GM12891 (cell line): ENCODE measurements around the gene FAM187B.

ENCODE experiments used
- DNase-seq: peaks from one replicate; pipeline ENCODE4 v3.0.0; 2011; ENCODE audit warnings: low spot score; ENCODE audit not compliant: insufficient read length
- FAIRE-seq: peaks from 2 replicates; lab custom pipeline; 2011; peaks lifted over from hg19 to GRCh38; lab: Jason Lieb, UNC
- PAX5 ChIP-seq: IDR thresholded peaks from 2 replicates; pipeline ENCODE4 v1.6.1; 2011; ENCODE audit warnings: low read length, moderate library complexity, mild to moderate bottlenecking; ENCODE audit not compliant: insufficient read depth, severe bottlenecking
- POLR2A ChIP-seq: IDR thresholded peaks from 2 replicates; pipeline ENCODE4 v1.6.1; 2011; ENCODE audit warnings: low read depth, low read length, control low read depth
- POLR2AphosphoS5 ChIP-seq: IDR thresholded peaks from 2 replicates; pipeline ENCODE4 v1.6.1; 2011; ENCODE audit warnings: low read depth, low read length, control low read depth
- POU2F2 ChIP-seq: IDR thresholded peaks from 2 replicates; pipeline ENCODE4 v1.6.1; 2011; ENCODE audit warnings: low read depth, mild to moderate bottlenecking, control low read depth, low read length, moderate library complexity
- SPI1 ChIP-seq: IDR thresholded peaks from 2 replicates; pipeline ENCODE4 v1.6.1; 2011; ENCODE audit warnings: low read depth, low read length, control low read depth
- TAF1 ChIP-seq: IDR thresholded peaks from 2 replicates; pipeline ENCODE4 v1.6.1; 2011; ENCODE audit warnings: low read depth, low read length, control low read depth

Gene FAM187B

GRCh38 chr19:35236638-35237400 is 8.3 kb upstream of the FAM187B start:
- FAIRE-seq (no peak), DNase-seq (no peak)
- TF ChIP-seq SPI1: no peak
- no peak for TF ChIP-seq POLR2AphosphoS5
- TF ChIP-seq PAX5: no peak
- TF ChIP-seq POU2F2: no peak
- TF ChIP-seq TAF1: no peak
- no peak for TF ChIP-seq POLR2A

- TF ChIP-seq SPI1: no peak
- TF ChIP-seq POLR2AphosphoS5: no peak
- TF ChIP-seq POU2F2: no peak
- DNase-seq (no peak), FAIRE-seq (no peak)
Observed at GRCh38 chr19:35232912-35233311, 4.4 kb upstream of the FAM187B start.

- no peak for FAIRE-seq
Observed at GRCh38 chr19:35231956-35232645, 3.6 kb upstream of the FAM187B start.

DNA sequence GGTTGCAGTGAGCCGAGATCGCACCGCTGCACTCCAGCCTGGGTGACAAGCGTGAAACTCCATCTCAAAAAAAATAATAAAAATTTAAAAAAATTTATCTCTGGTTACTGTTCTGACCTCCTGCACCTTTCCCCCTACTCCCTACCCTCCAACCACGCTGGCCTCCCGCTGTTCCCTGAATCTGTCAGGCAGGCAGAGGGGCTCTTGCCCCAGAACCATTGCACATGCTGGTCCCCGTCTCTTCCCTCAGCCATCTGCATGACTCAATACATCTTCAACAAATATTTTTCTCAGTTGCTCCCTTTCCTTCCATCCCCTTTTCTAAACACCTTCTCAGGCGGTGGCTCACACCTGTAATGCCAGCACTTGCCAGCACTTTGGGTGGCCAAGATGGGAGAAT is 1.1 kb upstream of the FAM187B start:
- DNase-seq: no peak
- no peak for FAIRE-seq
- TF ChIP-seq POU2F2 (no peak), SPI1 (no peak), POLR2A (no peak), TAF1 (no peak), PAX5 (no peak), POLR2AphosphoS5 (no peak)

More at GRCh38 chr19:35231956-35232645, 3.6 kb upstream of the FAM187B start:
- no peak for DNase-seq
- TF ChIP-seq POLR2AphosphoS5 (no peak), TAF1 (no peak), POLR2A (no peak), SPI1 (no peak), PAX5 (no peak), POU2F2 (no peak)

GRCh38 chr19:35226748-35227147 is 1.8 kb downstream of the FAM187B start:
- DNase-seq: no peak
- no peak for FAIRE-seq
- TF ChIP-seq PAX5: no peak
- TF ChIP-seq SPI1: no peak
- no peak for TF ChIP-seq POU2F2
- no peak for TF ChIP-seq POLR2A
- TF ChIP-seq POLR2AphosphoS5: no peak

DNA sequence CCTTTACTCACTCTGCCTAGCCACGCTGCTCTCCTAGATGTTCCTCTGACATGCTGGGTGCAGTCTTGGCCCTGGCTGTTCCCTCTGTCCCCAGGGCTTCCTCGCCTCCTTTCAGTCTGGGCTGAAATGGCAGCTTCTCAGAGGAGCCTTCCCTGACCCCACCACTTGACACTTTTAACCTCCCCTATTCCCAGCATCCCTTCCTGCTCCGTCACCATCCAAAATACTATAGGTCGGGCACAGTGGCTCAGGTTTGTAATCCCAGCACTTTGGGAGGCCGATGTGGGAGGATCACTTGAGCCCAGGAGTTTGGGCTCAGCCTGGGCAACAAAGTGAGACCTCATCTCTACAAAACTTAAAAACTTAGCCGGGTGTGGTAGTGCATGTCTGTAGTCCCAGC is 2.6 kb downstream of the FAM187B start:
- TF ChIP-seq SPI1 (no peak), PAX5 (no peak), POU2F2 (no peak), TAF1 (no peak), POLR2AphosphoS5 (no peak), POLR2A (no peak)
- FAIRE-seq (no peak), DNase-seq (no peak)

GRCh38 chr19:35224681-35225571 is 3.6 kb downstream of the FAM187B start:
- DNase-seq: no peak
- TF ChIP-seq POU2F2 (no peak), POLR2A (no peak), SPI1 (no peak), POLR2AphosphoS5 (no peak), PAX5 (no peak), TAF1 (no peak)
- no peak for FAIRE-seq

GRCh38 chr19:35223862-35224505 is 4.6 kb downstream of the FAM187B start:
- FAIRE-seq: no peak
- no peak for TF ChIP-seq TAF1
- no peak for TF ChIP-seq SPI1
- TF ChIP-seq POLR2A: no peak
- no peak for TF ChIP-seq PAX5
- no peak for TF ChIP-seq POU2F2
- no peak for TF ChIP-seq POLR2AphosphoS5
- no peak for DNase-seq

GRCh38 chr19:35223084-35223790 is 5.3 kb downstream of the FAM187B start:
- DNase-seq: no peak
- TF ChIP-seq SPI1: no peak
- no peak for TF ChIP-seq POLR2A
- no peak for TF ChIP-seq TAF1
- TF ChIP-seq PAX5: no peak
- no peak for TF ChIP-seq POU2F2
- no peak for TF ChIP-seq POLR2AphosphoS5
- FAIRE-seq: no peak
